ENCODE results near the gene IQGAP1.
"Not testable (repeated sequence)": the region's sequence is repeated elsewhere in the genome, so short reads cannot be mapped to it uniquely, and the experiment has no call there.

IQGAP1 gene

DNA sequence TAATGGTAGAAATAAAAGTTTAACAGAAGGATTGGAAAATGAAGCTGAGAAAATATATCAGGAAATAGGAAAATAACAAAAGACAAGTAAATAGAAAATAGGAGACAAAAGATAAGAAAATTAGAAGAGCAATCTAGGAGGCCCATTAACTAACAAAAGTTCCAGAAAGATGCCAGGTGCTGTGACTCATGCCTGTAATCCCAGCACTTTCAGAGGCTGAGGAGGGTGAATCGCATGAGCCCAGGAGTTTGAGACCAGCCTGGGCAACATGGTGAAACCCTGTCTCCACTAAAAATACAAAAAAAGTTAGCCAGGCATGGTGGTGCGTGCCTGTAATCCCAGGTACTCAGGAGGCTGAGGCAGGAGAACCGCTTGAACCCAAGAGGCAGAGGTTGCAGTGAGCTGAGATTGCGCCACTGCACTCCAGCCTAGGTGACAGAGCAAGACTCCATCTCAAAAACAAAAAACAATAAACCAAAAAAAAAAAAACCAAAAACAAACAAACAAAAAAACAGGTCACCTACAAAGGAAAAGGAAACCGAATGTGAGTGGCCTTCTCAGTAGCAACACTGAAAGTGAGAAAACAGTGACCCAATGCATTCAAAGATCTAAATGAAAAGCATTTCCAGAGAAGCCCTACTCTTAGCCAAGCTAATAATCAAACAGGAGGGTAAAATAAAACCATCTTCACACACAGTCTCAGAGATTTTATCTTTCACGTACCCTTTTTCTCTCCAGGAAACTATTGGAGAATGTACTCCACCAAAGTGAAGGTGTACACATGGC, 136.2 kb downstream of the IQGAP1 start:
- not testable (repeated sequence) for H3K27ac ChIP-seq (ENCODE audit: low read length); H3K4me3 ChIP-seq (ENCODE audit: low read length); H3K36me3 ChIP-seq (ENCODE audit: insufficient read depth, low read depth, low read length); H3K9me3 ChIP-seq (ENCODE audit: insufficient read depth, low read depth, low read length); H3K4me1 ChIP-seq (ENCODE audit: insufficient read depth, low read length); H3K9ac ChIP-seq (ENCODE audit: low read depth, low read length)
- peaks cover 19% of the 10 kb centered on the region for H3K27me3 ChIP-seq (ENCODE audit: insufficient read depth, low read length)

DNA sequence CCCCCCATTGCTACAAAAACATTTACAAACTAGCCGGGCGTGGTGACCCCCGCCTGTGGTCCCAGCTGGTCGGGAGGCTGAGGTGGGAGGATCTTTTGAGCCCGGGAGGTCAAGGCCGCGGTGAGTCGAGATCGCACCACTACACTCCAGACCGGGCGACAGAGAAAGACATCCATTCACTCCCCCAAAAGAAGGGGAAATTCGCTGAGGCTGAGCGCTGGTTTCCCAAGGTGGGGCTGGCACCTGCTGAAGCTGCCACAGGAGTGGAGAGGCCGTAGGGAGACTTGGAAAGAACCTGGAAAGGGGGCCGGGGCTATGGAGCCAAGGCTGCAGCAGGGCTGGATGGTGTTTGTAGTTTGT, 140.9 kb downstream of the IQGAP1 start:
- peaks cover 3% of the 10 kb centered on the region; the same call in 1 of the 2 replicates for H3K4me1 ChIP-seq (ENCODE audit: insufficient read depth, low read length)
- no peak overlapping the region for H3K27ac ChIP-seq (ENCODE audit: low read length)
- no peak overlapping the region for H3K9ac ChIP-seq (ENCODE audit: low read depth, low read length)
- no peaks in the 10 kb centered on the region for H3K9me3 ChIP-seq (ENCODE audit: insufficient read depth, low read depth, low read length)
- no peaks in the 10 kb centered on the region for H3K36me3 ChIP-seq (ENCODE audit: insufficient read depth, low read depth, low read length)
- peaks cover 51% of the 10 kb centered on the region for H3K27me3 ChIP-seq (ENCODE audit: insufficient read depth, low read length)
- H3K4me3 ChIP-seq (ENCODE audit: low read length), result peak overlapping the region; percentile 72

DNA sequence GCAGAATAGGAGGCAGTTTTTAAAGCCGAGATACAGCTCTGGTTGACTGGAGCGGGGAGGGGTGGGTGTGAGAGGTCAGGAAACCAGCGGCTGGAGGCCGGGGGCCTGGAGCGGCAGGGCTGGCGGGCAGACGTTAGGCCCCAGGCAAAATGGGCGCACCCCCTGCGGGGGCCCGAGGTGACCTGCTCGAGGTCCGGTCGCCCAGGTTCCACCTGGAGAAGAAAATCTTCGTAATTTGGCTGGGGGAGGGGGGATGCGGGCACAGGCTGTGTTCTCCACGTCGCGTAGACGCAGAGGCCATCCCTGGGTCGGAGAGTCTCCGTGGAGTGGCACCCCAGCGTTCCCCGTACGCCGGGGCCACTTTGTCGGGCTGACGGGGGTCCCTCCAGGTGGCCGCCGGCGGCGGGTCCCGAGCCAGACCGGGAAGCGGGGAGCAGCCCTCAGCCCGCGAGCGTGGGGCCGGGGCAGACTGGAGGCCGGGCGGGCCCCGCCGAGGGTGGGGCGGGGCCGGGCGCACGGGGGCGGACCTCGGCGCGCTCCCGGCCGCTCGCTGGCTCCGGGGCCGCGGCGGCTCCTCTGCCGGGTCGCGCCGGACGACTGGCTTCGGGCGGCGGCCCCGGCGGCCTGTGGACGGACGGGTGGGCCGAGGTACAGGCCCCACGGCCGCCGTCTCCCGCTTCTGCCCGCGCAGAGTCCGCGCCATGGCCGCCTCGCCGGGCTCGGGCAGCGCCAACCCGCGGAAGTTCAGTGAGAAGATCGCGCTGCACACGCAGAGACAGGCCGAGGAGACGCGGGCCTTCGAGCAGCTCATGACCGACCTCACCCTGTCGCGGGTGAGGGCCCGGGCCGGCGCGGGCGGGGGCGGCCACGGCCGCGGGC, 141.6 kb downstream of the IQGAP1 start, which contains the start of gene CRTC3:
CRTC3 (plus strand) TSS at position 553 of the 879 bp plus-strand sequence; CDS start at position 702, 149 bp downstream.
- H3K9me3 ChIP-seq (ENCODE audit: insufficient read depth, low read depth, low read length), result no peaks in the 10 kb centered on the region
- peak within 1 kb of the TSS; percentile 56; the same call in 1 of the 2 replicates for H3K9ac ChIP-seq (ENCODE audit: low read depth, low read length)
- peaks cover 51% of the 10 kb centered on the region for H3K27me3 ChIP-seq (ENCODE audit: insufficient read depth, low read length)
- no peaks in the 10 kb centered on the region for H3K36me3 ChIP-seq (ENCODE audit: insufficient read depth, low read depth, low read length)
- peak within 1 kb of the TSS; percentile 76 for H3K4me3 ChIP-seq (ENCODE audit: low read length)
- H3K4me1 ChIP-seq (ENCODE audit: insufficient read depth, low read length), result peaks cover 3% of the 10 kb centered on the region; the same call in 1 of the 2 replicates
- no peak within 1 kb of the TSS for H3K27ac ChIP-seq (ENCODE audit: low read length)

DNA sequence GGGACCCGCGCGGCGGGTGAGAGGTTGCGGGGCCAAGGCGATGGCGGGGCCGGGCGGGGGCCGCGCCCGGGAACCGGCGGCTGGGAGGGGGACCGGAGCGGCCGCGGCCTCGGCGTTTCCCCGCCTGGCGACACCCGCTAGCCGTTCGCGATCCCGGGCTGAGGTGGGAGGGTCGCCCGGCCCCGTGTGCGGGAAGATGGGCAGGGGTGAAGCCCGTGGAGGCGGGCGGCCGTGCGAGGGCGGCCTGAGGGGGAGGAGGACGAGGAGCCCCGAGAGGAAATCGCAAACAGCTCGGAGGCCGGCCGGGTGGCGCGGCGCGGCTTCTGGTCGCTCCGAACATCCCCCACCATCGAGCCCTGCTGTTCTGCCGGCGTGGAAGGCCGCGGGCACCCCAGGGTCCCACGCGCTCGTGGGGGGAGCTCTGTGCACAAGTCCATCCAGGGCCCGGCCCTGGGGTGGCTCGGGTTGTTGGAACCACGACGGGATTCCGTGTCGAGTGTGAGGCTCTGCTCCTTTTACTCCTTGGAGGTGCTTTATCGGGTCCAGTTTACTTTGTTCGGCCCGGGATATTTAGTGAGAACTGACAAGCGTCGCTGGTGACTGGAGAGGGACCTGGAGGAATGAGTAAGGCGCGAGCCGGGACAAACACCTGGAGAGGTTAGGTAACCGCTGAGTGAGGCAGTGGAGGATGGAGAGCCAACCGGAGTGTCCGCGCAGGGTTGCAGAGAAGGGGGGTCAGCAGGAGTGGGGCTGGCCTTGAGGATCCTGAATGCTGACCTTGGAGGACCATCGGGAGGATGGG, 142.4 kb downstream of the IQGAP1 start:
- H3K9ac ChIP-seq (ENCODE audit: low read depth, low read length), result peak overlapping the region; percentile 41; the same call in 1 of the 2 replicates
- no peaks in the 10 kb centered on the region for H3K36me3 ChIP-seq (ENCODE audit: insufficient read depth, low read depth, low read length)
- H3K4me3 ChIP-seq (ENCODE audit: low read length), result peak overlapping the region; percentile 76
- peaks cover 51% of the 10 kb centered on the region for H3K27me3 ChIP-seq (ENCODE audit: insufficient read depth, low read length)
- H3K9me3 ChIP-seq (ENCODE audit: insufficient read depth, low read depth, low read length), result no peaks in the 10 kb centered on the region
- H3K27ac ChIP-seq (ENCODE audit: low read length), result no peak overlapping the region
- peaks cover 3% of the 10 kb centered on the region; the same call in 1 of the 2 replicates for H3K4me1 ChIP-seq (ENCODE audit: insufficient read depth, low read length)

DNA sequence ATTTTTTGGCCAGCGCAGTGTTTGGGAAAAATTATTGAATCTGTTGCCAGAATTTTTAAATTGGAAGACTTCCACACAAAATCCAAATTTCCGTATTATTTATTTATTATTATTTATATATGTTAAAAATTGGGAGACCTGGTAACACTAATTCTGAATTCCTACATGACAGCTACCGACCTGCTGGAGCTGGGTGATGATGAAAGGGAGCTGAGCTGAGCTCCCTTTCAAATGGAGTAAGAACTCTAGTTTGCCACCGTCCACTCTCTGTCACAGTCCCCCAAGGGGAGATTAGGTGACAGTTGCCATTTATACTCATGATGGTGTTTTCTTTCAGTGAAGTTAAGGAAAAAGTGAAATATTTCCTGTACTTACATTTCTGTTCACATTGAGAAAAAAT, 143.1 kb downstream of the IQGAP1 start:
- peak overlapping the region; percentile 76 for H3K4me3 ChIP-seq (ENCODE audit: low read length)
- H3K27ac ChIP-seq (ENCODE audit: low read length), result no peak overlapping the region
- peaks cover 3% of the 10 kb centered on the region; the same call in 1 of the 2 replicates for H3K4me1 ChIP-seq (ENCODE audit: insufficient read depth, low read length)
- peaks cover 51% of the 10 kb centered on the region for H3K27me3 ChIP-seq (ENCODE audit: insufficient read depth, low read length)
- H3K9ac ChIP-seq (ENCODE audit: low read depth, low read length), result no peak overlapping the region
- H3K9me3 ChIP-seq (ENCODE audit: insufficient read depth, low read depth, low read length), result no peaks in the 10 kb centered on the region
- no peaks in the 10 kb centered on the region for H3K36me3 ChIP-seq (ENCODE audit: insufficient read depth, low read depth, low read length)

DNA sequence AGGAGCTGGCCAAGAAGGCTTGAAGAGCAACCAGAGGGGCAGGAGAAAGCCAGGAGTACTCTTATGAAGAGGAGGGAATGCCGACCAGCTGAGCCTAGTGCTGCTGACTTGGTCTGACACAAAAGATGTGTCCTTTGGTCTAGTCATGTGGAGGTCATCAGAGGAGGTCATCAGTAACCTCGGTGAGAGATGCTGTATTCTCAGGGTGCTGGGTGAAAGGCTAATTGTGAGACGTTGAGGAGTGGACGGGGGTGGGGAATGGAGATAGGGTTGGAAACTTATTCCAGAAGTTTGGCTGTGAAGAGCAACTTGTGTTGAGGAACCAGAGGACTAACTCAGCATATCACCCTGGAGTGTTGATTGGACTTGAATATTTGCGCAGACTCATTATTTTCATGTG, 147.2 kb downstream of the IQGAP1 start:
- no peak overlapping the region for H3K4me3 ChIP-seq (ENCODE audit: low read length)
- peaks cover 3% of the 10 kb centered on the region; the same call in 1 of the 2 replicates for H3K4me1 ChIP-seq (ENCODE audit: insufficient read depth, low read length)
- H3K9me3 ChIP-seq (ENCODE audit: insufficient read depth, low read depth, low read length), result no peaks in the 10 kb centered on the region
- H3K9ac ChIP-seq (ENCODE audit: low read depth, low read length), result no peak overlapping the region
- no peak overlapping the region for H3K27ac ChIP-seq (ENCODE audit: low read length)
- H3K27me3 ChIP-seq (ENCODE audit: insufficient read depth, low read length), result peaks cover 24% of the 10 kb centered on the region
- H3K36me3 ChIP-seq (ENCODE audit: insufficient read depth, low read depth, low read length), result no peaks in the 10 kb centered on the region

DNA sequence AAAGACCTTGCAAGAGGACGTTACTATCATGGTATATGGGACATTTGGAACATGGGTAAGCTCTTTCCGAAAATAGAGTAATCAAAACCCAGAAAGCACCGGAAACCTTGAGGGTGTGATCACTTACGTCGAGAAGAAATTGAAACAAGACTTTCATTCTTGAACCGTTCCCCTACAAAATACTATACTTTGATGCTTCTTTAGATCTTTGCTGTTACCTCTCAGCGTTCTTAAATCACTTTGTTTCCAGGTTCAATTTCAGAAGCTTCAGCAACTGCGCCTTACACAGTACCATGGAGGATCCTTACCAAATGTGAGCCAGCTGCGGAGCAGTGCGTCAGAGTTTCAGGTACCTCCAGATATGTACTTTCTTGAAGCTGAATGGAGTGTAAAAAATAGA, 151.7 kb downstream of the IQGAP1 start:
- Histone ChIP-seq H3K4me1 (ENCODE audit: insufficient read depth, low read length) (no peaks in the 10 kb centered on the region), H3K36me3 (ENCODE audit: insufficient read depth, low read depth, low read length) (no peaks in the 10 kb centered on the region), H3K9me3 (ENCODE audit: insufficient read depth, low read depth, low read length) (no peaks in the 10 kb centered on the region), H3K9ac (ENCODE audit: low read depth, low read length) (no peak overlapping the region), H3K27ac (ENCODE audit: low read length) (no peak overlapping the region), H3K27me3 (ENCODE audit: insufficient read depth, low read length) (no peaks in the 10 kb centered on the region), H3K4me3 (ENCODE audit: low read length) (no peak overlapping the region)

DNA sequence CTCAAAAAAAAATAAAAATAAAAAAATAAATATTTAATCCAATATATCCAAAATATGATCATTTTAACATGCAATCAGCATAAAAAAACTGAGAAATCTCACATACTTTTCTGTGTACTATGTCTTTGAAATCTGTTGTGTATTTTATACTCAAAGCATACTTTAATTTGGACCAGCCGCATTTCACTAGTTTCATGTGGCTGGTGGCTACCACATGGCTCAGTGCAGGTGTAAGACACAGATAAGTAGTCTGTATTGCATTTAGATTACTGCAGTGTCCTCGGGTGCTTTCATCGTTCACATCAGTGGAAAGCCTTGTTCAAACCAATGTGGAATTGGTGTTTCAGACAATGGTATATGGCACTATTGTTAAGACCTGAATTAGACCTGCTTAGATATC, 152.7 kb downstream of the IQGAP1 start:
- Histone ChIP-seq H3K27me3 (ENCODE audit: insufficient read depth, low read length) (no peaks in the 10 kb centered on the region), H3K4me1 (ENCODE audit: insufficient read depth, low read length) (no peaks in the 10 kb centered on the region), H3K36me3 (ENCODE audit: insufficient read depth, low read depth, low read length) (no peaks in the 10 kb centered on the region), H3K27ac (ENCODE audit: low read length) (no peak overlapping the region), H3K9me3 (ENCODE audit: insufficient read depth, low read depth, low read length) (no peaks in the 10 kb centered on the region), H3K4me3 (ENCODE audit: low read length) (no peak overlapping the region), H3K9ac (ENCODE audit: low read depth, low read length) (no peak overlapping the region)

DNA sequence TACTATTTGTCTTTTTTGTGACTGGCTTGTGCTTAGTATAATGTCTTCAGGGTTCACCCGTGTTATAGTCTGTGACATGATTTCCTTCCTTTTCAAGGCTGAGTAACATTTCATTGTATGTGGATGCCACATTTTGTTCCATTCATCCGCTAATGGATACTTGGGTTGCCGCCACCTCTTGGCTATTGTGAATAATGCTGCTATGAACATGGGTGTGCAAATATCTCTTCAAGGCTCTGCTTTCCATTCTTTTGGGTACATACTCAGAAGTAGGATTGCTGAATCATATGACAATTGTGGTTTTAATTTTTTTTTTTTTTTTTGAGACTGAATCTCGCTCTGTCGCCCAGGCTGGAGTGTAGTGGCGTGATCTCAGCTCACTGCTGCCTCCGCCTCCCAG, 157.1 kb downstream of the IQGAP1 start:
- no peaks in the 10 kb centered on the region for H3K36me3 ChIP-seq (ENCODE audit: insufficient read depth, low read depth, low read length)
- H3K27ac ChIP-seq (ENCODE audit: low read length), result no peak overlapping the region

DNA sequence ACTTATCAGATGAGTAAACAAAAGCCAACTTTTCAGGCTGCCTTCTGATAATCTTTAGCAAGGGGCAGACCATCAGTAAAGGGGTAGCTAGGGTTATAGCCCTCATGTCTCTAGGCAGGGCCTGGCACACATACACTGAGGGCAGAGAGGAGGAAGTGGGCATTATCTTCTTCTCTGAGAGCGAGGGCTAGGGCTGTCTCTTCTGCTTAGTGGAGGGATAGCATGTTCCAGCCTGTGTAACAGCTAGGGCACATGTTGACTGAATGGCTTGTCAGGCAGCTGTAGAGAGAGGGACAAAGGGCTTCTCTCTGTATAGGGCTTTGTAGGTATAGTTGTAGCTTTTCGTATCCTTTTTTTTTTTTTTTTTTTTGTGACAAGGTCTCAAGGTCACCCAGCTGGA, 159.5 kb downstream of the IQGAP1 start:
- H3K4me1 ChIP-seq (ENCODE audit: insufficient read depth, low read length), result no peaks in the 10 kb centered on the region
- H3K27ac ChIP-seq (ENCODE audit: low read length), result no peak overlapping the region

More for the DNA sequence above, 157.1 kb downstream of the IQGAP1 start:
- Histone ChIP-seq H3K9me3 (ENCODE audit: insufficient read depth, low read depth, low read length) (no peaks in the 10 kb centered on the region), H3K4me1 (ENCODE audit: insufficient read depth, low read length) (no peaks in the 10 kb centered on the region), H3K9ac (ENCODE audit: low read depth, low read length) (no peak overlapping the region), H3K27me3 (ENCODE audit: insufficient read depth, low read length) (no peaks in the 10 kb centered on the region), H3K4me3 (ENCODE audit: low read length) (no peak overlapping the region)

DNA sequence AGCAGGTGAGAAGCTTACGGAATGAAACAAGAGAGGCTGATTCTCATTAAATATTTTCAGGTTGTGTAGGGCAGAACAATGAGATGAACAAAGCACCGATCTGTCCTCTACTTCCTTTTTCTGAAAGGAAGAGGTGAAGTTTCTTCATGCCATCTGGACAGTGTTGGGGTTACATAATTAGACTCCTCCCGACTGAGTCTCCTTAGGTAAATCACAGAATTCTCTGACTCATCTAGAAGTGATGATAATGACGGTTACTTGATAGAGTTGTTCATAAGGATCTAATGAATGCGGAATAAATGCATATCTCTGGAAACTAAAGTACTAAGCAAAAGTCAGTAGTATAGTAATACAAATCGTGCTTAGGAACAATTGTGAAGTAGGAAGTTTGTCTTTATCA, 162.9 kb downstream of the IQGAP1 start:
- no peaks in the 10 kb centered on the region for H3K36me3 ChIP-seq (ENCODE audit: insufficient read depth, low read depth, low read length)
- H3K9me3 ChIP-seq (ENCODE audit: insufficient read depth, low read depth, low read length), result no peaks in the 10 kb centered on the region
- no peaks in the 10 kb centered on the region for H3K4me1 ChIP-seq (ENCODE audit: insufficient read depth, low read length)
- no peaks in the 10 kb centered on the region for H3K27me3 ChIP-seq (ENCODE audit: insufficient read depth, low read length)
- H3K4me3 ChIP-seq (ENCODE audit: low read length), result no peak overlapping the region
- no peak overlapping the region for H3K9ac ChIP-seq (ENCODE audit: low read depth, low read length)
- no peak overlapping the region for H3K27ac ChIP-seq (ENCODE audit: low read length)

More for the DNA sequence above, 159.5 kb downstream of the IQGAP1 start:
- no peaks in the 10 kb centered on the region for H3K36me3 ChIP-seq (ENCODE audit: insufficient read depth, low read depth, low read length)
- no peaks in the 10 kb centered on the region for H3K9me3 ChIP-seq (ENCODE audit: insufficient read depth, low read depth, low read length)
- H3K4me3 ChIP-seq (ENCODE audit: low read length), result no peak overlapping the region
- no peak overlapping the region for H3K9ac ChIP-seq (ENCODE audit: low read depth, low read length)
- no peaks in the 10 kb centered on the region for H3K27me3 ChIP-seq (ENCODE audit: insufficient read depth, low read length)
